Fibroblast of pulmonary artery (primary cell): ENCODE results near the gene GPS2.

Source experiments
- DNase-seq: peaks from one replicate; pipeline ENCODE4 v3.0.0-alpha.2; 2010; ENCODE audit warnings: low read depth
- H3K4me3 ChIP-seq: replicated peaks from 2 replicates; pipeline ENCODE4 v1.5.1; 2011; ENCODE audit warnings: low read depth, mild to moderate bottlenecking, control low read depth, low read length, moderate library complexity
- CTCF ChIP-seq: IDR thresholded peaks from 2 replicates; pipeline ENCODE4 v1.5.1; 2011; ENCODE audit warnings: mild to moderate bottlenecking, control low read depth, low read length, inconsistent platforms; ENCODE audit errors: missing control alignments

GPS2 gene

GRCh38 chr17:7329374-7329996, 14.3 kb upstream of the GPS2 start:
- H3K4me3 ChIP-seq: peak overlapping the region; percentile 89
- TF ChIP-seq CTCF: no peak
- DNase-seq: peak; percentile 99

GRCh38 chr17:7328840-7329373, 13.7 kb upstream of the GPS2 start, which contains the start of gene NEURL4:
TSS of gene NEURL4 (minus strand) at chr17:7329335. CDS start at chr17:7329312, 23 bp downstream.
- H3K4me3 ChIP-seq: peak within 1 kb of the TSS; percentile 89
- no peak for DNase-seq
- TF ChIP-seq CTCF: peak; percentile 18

GRCh38 chr17:7328009-7328408, 12.8 kb upstream of the GPS2 start:
- TF ChIP-seq CTCF: no peak
- DNase-seq: no peak
- no peak overlapping the region for H3K4me3 ChIP-seq

- no peak overlapping the region for H3K4me3 ChIP-seq
These were observed 12.3 kb upstream of the GPS2 start for GRCh38 chr17:7327501-7327900.

GRCh38 chr17:7327056-7327455, 11.9 kb upstream of the GPS2 start:
- no peak for DNase-seq
- TF ChIP-seq CTCF: no peak
- H3K4me3 ChIP-seq: no peak overlapping the region

More at GRCh38 chr17:7327501-7327900, 12.3 kb upstream of the GPS2 start:
- TF ChIP-seq CTCF: no peak
- no peak for DNase-seq

- DNase-seq: no peak
These were observed 11.0 kb upstream of the GPS2 start for GRCh38 chr17:7326186-7326585.

More at GRCh38 chr17:7326186-7326585, 11.0 kb upstream of the GPS2 start:
- TF ChIP-seq CTCF: no peak
- H3K4me3 ChIP-seq: no peak overlapping the region
